Ascending aorta (tissue), 2 donors: Measurements from ENCODE around the gene EGFLAM. TPM values are rescaled to one million over a fixed set of nuclear protein-coding genes. Genes with fewer than 3 reads are reported as not detected.

ENCODE experiments used
- DNase-seq, 2 donors: peaks; one replicate each; pipeline ENCODE4 v3.0.0-alpha.2; 2019; ENCODE audit warnings: low spot score in 2 of 2
- H3K27ac ChIP-seq, 2 donors: fragments of 200-600 bp; sonication (generic); one replicate each; pipeline ENCODE4 v1.5.1; 2016 to 2017; ENCODE audit warnings: mild to moderate bottlenecking in 1 of 2
- H3K27me3 ChIP-seq: fragments of 200-600 bp; sonication (generic); one replicate; pipeline ENCODE4 v1.5.1; 2017
- H3K36me3 ChIP-seq, 2 donors: fragments of 200-600 bp; sonication (generic); one replicate each; pipeline ENCODE4 v1.5.1; 2016
- H3K4me1 ChIP-seq, 2 donors: fragments of 200-600 bp; sonication (generic); one replicate each; pipeline ENCODE4 v1.5.1; 2016 to 2017; ENCODE audit warnings: mild to moderate bottlenecking in 1 of 2
- H3K4me3 ChIP-seq, 2 donors: fragments of 200-600 bp; sonication (generic); one replicate each; pipeline ENCODE4 v1.5.1; 2016 to 2017; ENCODE audit warnings: mild to moderate bottlenecking in 1 of 2
- H3K9me3 ChIP-seq, 2 donors: fragments of 200-600 bp; sonication (generic); one replicate each; pipeline ENCODE4 v1.5.1; 2016
- intact Hi-C: fragments of 100-400 bp; cut with DNase I; formaldehyde crosslinking; loops from one replicate; pipeline ENCODE4 v1.15.1; 2023
- total RNA-seq: library from RNA; depleted of rRNA; stranded (reverse); fragments of >200 nt; gene quantifications from one replicate; pipeline ENCODE4 v1.1.0, GENCODE V29; 2016
- TF ChIP-seq, protein P1 (sequence below), 3 experiments: fragments of 200-600 bp in 2 of 3; fragments of 450-650 bp in 1 of 3; sonication (generic) in 2 of 3; IDR thresholded peaks; one replicate each; pipeline ENCODE4 v1.5.1; 2016 to 2019; ENCODE audit warnings: antibody characterized with exemption in 3 of 3, mild to moderate bottlenecking in 1 of 3, moderate library complexity in 1 of 3

EGFLAM gene
- total RNA-seq, 1 donor from 2014 or later = 4.2 TPM

DNA sequence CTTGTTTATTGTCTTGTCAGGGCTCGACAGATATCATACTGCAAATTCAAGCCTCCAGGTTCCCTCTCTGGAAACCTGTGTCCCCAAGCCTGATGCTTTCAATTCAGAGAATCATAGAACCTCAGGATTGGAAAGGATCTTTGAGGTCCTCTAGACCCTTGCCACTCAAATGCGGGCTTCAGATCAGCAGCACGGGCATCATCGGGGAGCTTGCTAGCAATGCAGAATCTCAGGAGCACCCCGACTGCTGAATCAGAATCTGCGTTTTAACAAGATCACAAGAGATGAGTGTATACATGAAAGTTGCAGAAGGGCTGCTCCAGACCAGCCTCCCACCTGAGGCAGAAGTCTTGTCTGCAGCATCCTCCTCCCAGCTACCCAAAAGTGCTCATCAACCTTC is 13.1 kb upstream of the EGFLAM start:
- intact Hi-C loops = no loop called here
- no peaks in the 10 kb centered on the region for H3K4me1 ChIP-seq
- no peak overlapping the region for H3K4me3 ChIP-seq
- no peaks in the 10 kb centered on the region for H3K27me3 ChIP-seq
- TF ChIP-seq, protein P1, sequence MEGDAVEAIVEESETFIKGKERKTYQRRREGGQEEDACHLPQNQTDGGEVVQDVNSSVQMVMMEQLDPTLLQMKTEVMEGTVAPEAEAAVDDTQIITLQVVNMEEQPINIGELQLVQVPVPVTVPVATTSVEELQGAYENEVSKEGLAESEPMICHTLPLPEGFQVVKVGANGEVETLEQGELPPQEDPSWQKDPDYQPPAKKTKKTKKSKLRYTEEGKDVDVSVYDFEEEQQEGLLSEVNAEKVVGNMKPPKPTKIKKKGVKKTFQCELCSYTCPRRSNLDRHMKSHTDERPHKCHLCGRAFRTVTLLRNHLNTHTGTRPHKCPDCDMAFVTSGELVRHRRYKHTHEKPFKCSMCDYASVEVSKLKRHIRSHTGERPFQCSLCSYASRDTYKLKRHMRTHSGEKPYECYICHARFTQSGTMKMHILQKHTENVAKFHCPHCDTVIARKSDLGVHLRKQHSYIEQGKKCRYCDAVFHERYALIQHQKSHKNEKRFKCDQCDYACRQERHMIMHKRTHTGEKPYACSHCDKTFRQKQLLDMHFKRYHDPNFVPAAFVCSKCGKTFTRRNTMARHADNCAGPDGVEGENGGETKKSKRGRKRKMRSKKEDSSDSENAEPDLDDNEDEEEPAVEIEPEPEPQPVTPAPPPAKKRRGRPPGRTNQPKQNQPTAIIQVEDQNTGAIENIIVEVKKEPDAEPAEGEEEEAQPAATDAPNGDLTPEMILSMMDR (IDR thresholded peaks at IDR 0.05) = no peak
- H3K9me3 ChIP-seq = no peaks in the 10 kb centered on the region
- DNase-seq = no peak
- H3K27ac ChIP-seq = no peak overlapping the region
- no peaks in the 10 kb centered on the region for H3K36me3 ChIP-seq

DNA sequence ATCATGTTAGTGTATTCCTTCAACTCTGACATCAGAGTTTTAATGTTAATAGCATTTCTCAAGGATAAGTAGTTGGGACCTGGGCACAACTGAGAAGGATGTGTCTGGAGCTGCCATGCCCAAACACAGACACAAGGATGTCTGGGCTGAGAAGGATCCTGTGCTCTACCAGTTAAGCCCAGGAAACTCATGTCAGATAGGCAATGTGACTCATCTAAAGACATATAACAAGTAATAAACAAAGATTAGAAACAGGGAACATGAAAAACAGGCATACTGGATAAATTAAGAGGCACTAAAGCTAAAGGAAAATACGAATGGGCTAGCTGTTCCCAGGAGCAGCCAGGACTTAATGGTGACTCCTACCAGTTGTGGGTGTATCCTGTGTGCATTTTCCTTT is 9.1 kb upstream of the EGFLAM start:
- Histone ChIP-seq H3K4me1 (no peaks in the 10 kb centered on the region), H3K27ac (no peak overlapping the region), H3K36me3 (no peaks in the 10 kb centered on the region), H3K4me3 (no peak overlapping the region), H3K27me3 (no peaks in the 10 kb centered on the region), H3K9me3 (no peaks in the 10 kb centered on the region)
- TF ChIP-seq, protein P1 (IDR thresholded peaks at IDR 0.05) = no peak
- no peak for DNase-seq
- intact Hi-C loops = no loop called here

DNA sequence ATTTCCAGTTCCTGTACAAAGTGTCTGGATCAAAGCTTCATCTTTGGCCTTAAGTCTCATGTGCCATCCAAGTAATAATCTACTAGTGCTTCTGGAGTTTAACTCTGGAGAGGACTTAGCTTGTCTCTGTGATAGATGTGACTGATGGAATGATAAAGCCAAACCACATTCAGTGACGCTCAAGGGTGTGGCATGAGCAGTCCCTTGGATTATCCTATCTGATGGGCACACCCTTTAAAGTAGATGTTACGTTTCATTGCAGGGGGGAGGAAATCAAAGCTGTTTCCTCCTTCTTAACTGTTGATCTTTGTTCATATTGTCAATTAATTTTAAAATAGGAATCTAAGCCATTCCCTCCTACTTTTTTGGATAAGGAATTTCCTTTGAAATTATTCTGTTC is 8.5 kb upstream of the EGFLAM start:
- TF ChIP-seq, protein P1 (IDR thresholded peaks at IDR 0.05) = no peak
- no peaks in the 10 kb centered on the region for H3K9me3 ChIP-seq
- no peak overlapping the region for H3K4me3 ChIP-seq
- H3K4me1 ChIP-seq = no peaks in the 10 kb centered on the region
- no peak for DNase-seq
- H3K27ac ChIP-seq = no peak overlapping the region
- H3K27me3 ChIP-seq = no peaks in the 10 kb centered on the region
- H3K36me3 ChIP-seq = no peaks in the 10 kb centered on the region
- intact Hi-C loops = no loop called here

DNA sequence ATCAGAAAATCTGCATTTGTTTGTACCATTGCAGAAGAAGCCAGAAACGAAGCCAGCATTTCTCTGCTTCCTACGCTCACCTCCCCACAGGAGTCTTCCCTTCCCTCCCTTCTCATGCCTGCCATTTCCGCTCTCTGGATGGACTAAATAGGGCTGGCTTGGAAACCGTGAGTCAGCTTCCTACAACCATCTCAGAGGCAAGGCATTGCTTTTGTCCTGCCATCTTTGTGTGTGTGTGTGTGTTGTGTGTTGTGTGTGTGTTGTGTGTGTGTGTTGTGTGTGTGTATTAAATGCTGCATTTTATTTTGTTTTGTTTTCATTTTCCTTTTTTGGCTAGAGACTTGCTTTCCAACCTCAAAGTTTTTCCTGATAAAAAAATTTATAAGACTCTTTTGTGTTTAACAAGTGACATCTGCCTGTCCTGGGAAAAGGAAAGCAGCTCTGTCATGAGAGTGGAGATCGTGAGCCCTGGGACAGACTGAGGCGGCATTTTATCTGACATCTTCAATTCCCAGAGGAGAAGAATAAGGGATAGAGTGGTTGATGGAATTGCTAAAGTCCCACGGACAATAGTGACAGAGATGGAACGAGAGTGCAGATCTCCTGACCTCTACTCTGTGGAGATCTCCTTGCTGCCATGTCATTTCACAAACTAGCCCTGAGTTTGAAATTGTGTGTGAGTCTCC is 7.5 kb upstream of the EGFLAM start:
- intact Hi-C loops = no loop called here
- no peak for DNase-seq
- Histone ChIP-seq H3K36me3 (no peaks in the 10 kb centered on the region), H3K4me1 (no peaks in the 10 kb centered on the region), H3K4me3 (no peak overlapping the region), H3K27ac (no peak overlapping the region), H3K9me3 (no peaks in the 10 kb centered on the region), H3K27me3 (no peaks in the 10 kb centered on the region)
- TF ChIP-seq, protein P1 (IDR thresholded peaks at IDR 0.05) = no peak

DNA sequence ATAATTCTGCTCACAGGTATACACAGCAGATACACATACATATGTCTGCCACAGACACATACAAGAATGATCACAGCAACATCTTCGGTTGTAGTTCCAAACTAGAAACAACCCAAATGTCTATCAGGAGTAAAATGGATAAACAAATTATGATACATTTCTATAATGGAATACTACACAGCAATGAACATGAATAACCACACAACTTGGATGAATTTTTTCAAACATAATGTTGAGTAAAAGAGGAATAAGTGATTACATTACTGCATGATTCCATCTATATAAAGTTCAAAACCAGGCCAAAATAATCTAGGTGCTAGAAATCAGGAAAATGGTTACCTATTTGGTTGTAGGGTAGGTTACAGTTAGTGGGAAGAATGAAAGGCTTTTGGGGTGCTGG is 4.6 kb upstream of the EGFLAM start:
- Histone ChIP-seq H3K27me3 (peaks cover 11% of the 10 kb centered on the region), H3K4me1 (peaks cover 5 to 7% of the 10 kb centered on the region in 2 donors), H3K27ac (no peak overlapping the region), H3K4me3 (no peak overlapping the region), H3K36me3 (no peaks in the 10 kb centered on the region), H3K9me3 (no peaks in the 10 kb centered on the region)
- no peak for DNase-seq
- intact Hi-C loops = no loop called here
- TF ChIP-seq, protein P1 (IDR thresholded peaks at IDR 0.05) = no peak
